B cell (primary cell): ENCODE measurements around the gene TENT4B. TPM values are rescaled to one million over a fixed set of nuclear protein-coding genes. Genes with fewer than 3 reads are reported as not detected.

Experiments
- ATAC-seq: fragments of 200-7000 bp; cut with Tn5 transposase; one replicate; pipeline ENCODE4 v1.10.0; 2021; ENCODE audit warnings: low read depth, mild to moderate bottlenecking, moderate number of reproducible peaks, moderate library complexity
- CTCF ChIA-PET: fragments of 350-600 bp; sonication (Branson Sonifier 250); formaldehyde crosslinking; loops from one replicate; lab custom pipeline; 2021; ENCODE audit warnings: antibody characterized with exemption, inconsistent platforms; lab: Charles Lee
- POLR2A ChIA-PET: fragments of 350-600 bp; sonication (Branson Sonifier 250); formaldehyde crosslinking; loops from one replicate; lab custom pipeline; 2021; ENCODE audit warnings: antibody characterized with exemption; lab: Charles Lee
- DNase-seq: peaks from one replicate; pipeline ENCODE4 v3.0.0; 2013
- H2AFZ ChIP-seq: 2 replicates; pipeline ENCODE4 v1.6.1; 2012; ENCODE audit warnings: mild to moderate bottlenecking, low read depth, low read length; ENCODE audit not compliant: insufficient read depth, poor library complexity, severe bottlenecking
- H3K27ac ChIP-seq, 2 donors: 1 replicate in 1 of 2; 2 replicates in 1 of 2; pipeline ENCODE4 v1.5.1; 2012 to 2013; ENCODE audit warnings: low read length in 2 of 2, mild to moderate bottlenecking in 2 of 2, moderate library complexity in 1 of 2
- H3K27me3 ChIP-seq, 4 experiments: fragments of 200-600 bp in 1 of 4; sonication (generic) in 1 of 4; replicated peaks in 1 of 4; 1 replicate in 2 of 4; 2 replicates in 2 of 4; pipeline versions ENCODE4 v1.6.1 to v1.7.0; 2013 to 2016; ENCODE audit warnings: low read length in 3 of 4, mild to moderate bottlenecking in 2 of 4, mixed read lengths in 1 of 4, moderate library complexity in 1 of 4; ENCODE audit not compliant: insufficient read depth in 4 of 4, control insufficient read depth in 3 of 4; ENCODE audit errors: control extremely low read depth in 1 of 4
- H3K36me3 ChIP-seq, 2 experiments: replicated peaks in 1 of 2; 1 replicate in 1 of 2; 2 replicates in 1 of 2; pipeline versions ENCODE4 v1.6.1 to v1.7.1; 2013; ENCODE audit warnings: low read length in 1 of 2; ENCODE audit not compliant: insufficient read depth in 2 of 2, control insufficient read depth in 1 of 2; ENCODE audit errors: control extremely low read depth in 1 of 2, extremely low read depth in 1 of 2
- H3K4me1 ChIP-seq, 2 donors: fragments of 200-600 bp in 1 of 2; sonication (generic) in 1 of 2; 1 replicate in 1 of 2; 2 replicates in 1 of 2; pipeline versions ENCODE4 v1.5.1 to v1.6.1; 2013 to 2017; ENCODE audit warnings: low read length in 2 of 2; ENCODE audit not compliant: control insufficient read depth in 2 of 2, insufficient read depth in 2 of 2
- H3K4me2 ChIP-seq: replicated peaks from 2 replicates; pipeline ENCODE3; 2012; ENCODE audit warnings: mild to moderate bottlenecking, low read depth, low read length; ENCODE audit not compliant: poor library complexity, severe bottlenecking
- H3K4me3 ChIP-seq, 5 experiments: fragments of 200-600 bp in 1 of 5; sonication (generic) in 1 of 5; 1 replicate in 3 of 5; 2 replicates in 2 of 5; pipeline versions ENCODE4 v1.5.1 to v1.7.0; 2011 to 2016; ENCODE audit warnings: low read length in 4 of 5, mild to moderate bottlenecking in 4 of 5, low read depth in 2 of 5, control low read depth in 1 of 5, moderate library complexity in 1 of 5; ENCODE audit not compliant: insufficient read depth in 1 of 5; ENCODE audit errors: control extremely low read depth in 1 of 5, extremely low read depth in 1 of 5
- H3K79me2 ChIP-seq: fragments of 200-600 bp; sonication (generic); one replicate; pipeline ENCODE4 v1.6.0; 2016; ENCODE audit warnings: low read length; ENCODE audit not compliant: control insufficient read depth, insufficient read depth
- H3K9ac ChIP-seq: fragments of 200-600 bp; sonication (generic); 2 replicates; pipeline ENCODE4 v1.6.1; 2017; ENCODE audit warnings: mild to moderate bottlenecking, low read length, moderate library complexity
- H3K9me3 ChIP-seq, 3 donors: one replicate each; pipeline versions ENCODE4 v1.6.1 to v1.7.1; 2013; ENCODE audit warnings: low read length in 2 of 3; ENCODE audit not compliant: control insufficient read depth in 2 of 3, insufficient read depth in 1 of 3; ENCODE audit errors: control extremely low read depth in 1 of 3
- H4K20me1 ChIP-seq: 2 replicates; pipeline ENCODE4 v1.6.0; 2012; ENCODE audit warnings: mild to moderate bottlenecking, low read length; ENCODE audit not compliant: insufficient read depth, control insufficient read depth, poor library complexity, severe bottlenecking
- H3K27ac Mint-ChIP-seq: one replicate; pipeline ENCODE4 v1.8.0; 2021; ENCODE audit warnings: mixed read lengths
- H3K27me3 Mint-ChIP-seq: one replicate; pipeline ENCODE4 v1.8.0; 2021; ENCODE audit warnings: mixed read lengths
- H3K4me1 Mint-ChIP-seq: one replicate; pipeline ENCODE4 v1.8.0; 2021; ENCODE audit warnings: mixed read lengths
- H3K4me3 Mint-ChIP-seq: one replicate; pipeline ENCODE4 v1.8.0; 2021; ENCODE audit warnings: mixed read lengths
- H3K9me3 Mint-ChIP-seq: one replicate; pipeline ENCODE4 v1.8.0; 2022; ENCODE audit warnings: mixed read lengths; ENCODE audit not compliant: insufficient read depth
- EZH2 ChIP-seq: IDR thresholded peaks from 2 replicates; pipeline ENCODE4 v1.6.1; 2012; ENCODE audit warnings: borderline replicate concordance, low read depth, mild to moderate bottlenecking, moderate library complexity, low read length; ENCODE audit not compliant: insufficient read depth, poor library complexity, severe bottlenecking
- WGBS: methylation state at CpG from one replicate; pipeline ENCODE4 v1.1.5; 2013; ENCODE audit warnings: missing lambda C conversion rate; ENCODE audit not compliant: insufficient coverage; 5-methylcytosine and 5-hydroxymethylcytosine counted together
- intact Hi-C: fragments of 100-400 bp; cut with micrococcal nuclease; formaldehyde crosslinking; loops from one replicate; pipeline ENCODE4 v1.10.0; 2022
- polyA plus RNA-seq: library from polyadenylated mRNA; depleted of rRNA; stranded (reverse); fragments of >200 nt; gene quantifications from 2 replicates; pipeline ENCODE4 v1.2.3, GENCODE V29; 2012
- total RNA-seq, 2 donors: library from RNA; stranded (reverse); fragments of 120-200 nt in 1 of 2; gene quantifications; 1 replicate in 1 of 2; 2 replicates in 1 of 2; pipeline versions ENCODE4 v1.2.3 to v1.2.4, GENCODE V29; 2013 to 2022
- TF ChIP-seq, protein P1 (sequence below): fragments of 200-600 bp; IDR thresholded peaks from one replicate; pipeline ENCODE4 v1.8.0; 2022; ENCODE audit warnings: antibody characterized with exemption, mild to moderate bottlenecking

Gene TENT4B
- total and polyA plus RNA-seq, 2 donors (not counting 1 experiment from before 2014, with no cell fraction given): 6.1 to 17.1 TPM

DNA sequence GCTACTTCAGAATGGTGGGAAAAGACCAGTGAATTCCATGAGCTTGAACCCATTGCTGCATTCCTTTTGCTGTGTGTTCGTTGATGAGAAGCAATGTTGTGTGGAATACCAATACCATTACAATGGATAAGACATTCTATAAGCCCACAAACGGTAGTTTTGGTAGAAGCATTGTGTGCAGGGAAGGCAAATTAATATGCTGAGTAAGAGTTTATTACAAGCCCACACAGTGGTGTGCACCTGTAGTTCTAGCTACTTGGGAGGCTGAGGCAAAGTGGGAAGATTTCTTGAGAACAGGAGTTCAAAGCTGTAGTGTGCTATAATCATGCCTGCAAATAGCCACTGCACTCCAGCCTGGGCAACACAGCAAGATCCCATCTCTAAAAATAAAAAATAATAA, 19.9 kb upstream of the TENT4B start:
- Histone ChIP-seq H3K27ac (no peak overlapping the region), H3K9me3 (no peaks in the 10 kb centered on the region), H4K20me1 (no peaks in the 10 kb centered on the region), H3K4me1 (no peaks in the 10 kb centered on the region), H3K79me2 (no peaks in the 10 kb centered on the region), H3K4me2 (no peak overlapping the region), H3K4me3 (no peak overlapping the region), H2AFZ (no peak overlapping the region), H3K9ac (no peak overlapping the region), H3K36me3 (no peaks in the 10 kb centered on the region), H3K27me3 (no peaks in the 10 kb centered on the region)
- ATAC-seq: no peak
- Mint-ChIP-seq H3K4me1 (no peaks in the 10 kb centered on the region), H3K4me3 (no peak overlapping the region), H3K27ac (no peak overlapping the region), H3K9me3 (no peaks in the 10 kb centered on the region), H3K27me3 (peaks cover 3% of the 10 kb centered on the region)
- WGBS: no CpG with 5 or more reads among the region's 2 CpGs
- DNase-seq: no peak
- TF ChIP-seq, protein P1, sequence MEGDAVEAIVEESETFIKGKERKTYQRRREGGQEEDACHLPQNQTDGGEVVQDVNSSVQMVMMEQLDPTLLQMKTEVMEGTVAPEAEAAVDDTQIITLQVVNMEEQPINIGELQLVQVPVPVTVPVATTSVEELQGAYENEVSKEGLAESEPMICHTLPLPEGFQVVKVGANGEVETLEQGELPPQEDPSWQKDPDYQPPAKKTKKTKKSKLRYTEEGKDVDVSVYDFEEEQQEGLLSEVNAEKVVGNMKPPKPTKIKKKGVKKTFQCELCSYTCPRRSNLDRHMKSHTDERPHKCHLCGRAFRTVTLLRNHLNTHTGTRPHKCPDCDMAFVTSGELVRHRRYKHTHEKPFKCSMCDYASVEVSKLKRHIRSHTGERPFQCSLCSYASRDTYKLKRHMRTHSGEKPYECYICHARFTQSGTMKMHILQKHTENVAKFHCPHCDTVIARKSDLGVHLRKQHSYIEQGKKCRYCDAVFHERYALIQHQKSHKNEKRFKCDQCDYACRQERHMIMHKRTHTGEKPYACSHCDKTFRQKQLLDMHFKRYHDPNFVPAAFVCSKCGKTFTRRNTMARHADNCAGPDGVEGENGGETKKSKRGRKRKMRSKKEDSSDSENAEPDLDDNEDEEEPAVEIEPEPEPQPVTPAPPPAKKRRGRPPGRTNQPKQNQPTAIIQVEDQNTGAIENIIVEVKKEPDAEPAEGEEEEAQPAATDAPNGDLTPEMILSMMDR: no peak
- no peak for TF ChIP-seq EZH2
- intact Hi-C loops: no loop called here
- ChIA-PET POLR2A (interaction anchor here (0.8 kb wide), 1 partner anchor 19 kb away, joined by 3 read pairs; no protein-coding TSS in a partner anchor), CTCF (interaction anchor here (0.7 kb wide), 1 partner anchor 67 kb away, joined by 3 read pairs; the partner anchor contains the start of gene HEATR3)

DNA sequence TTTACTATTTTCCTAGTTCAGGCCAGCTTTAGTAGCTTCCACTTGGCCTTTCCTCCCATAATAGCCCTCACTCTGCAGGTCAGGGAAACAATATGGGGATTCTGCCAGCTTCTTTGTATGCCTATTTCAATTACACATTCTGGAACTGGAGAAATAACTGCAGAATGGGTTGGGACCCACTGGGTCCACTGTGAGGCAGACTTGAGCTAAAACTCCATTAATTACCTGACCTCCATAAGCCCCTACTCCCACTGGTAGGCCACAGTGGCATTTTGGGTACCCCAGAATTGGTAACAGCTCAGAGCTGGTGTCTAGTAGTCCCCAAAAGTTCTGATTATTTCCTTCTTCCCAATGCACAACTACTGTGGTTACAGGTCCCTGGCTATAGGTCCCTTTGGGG, 16.7 kb upstream of the TENT4B start:
- Histone ChIP-seq H2AFZ (no peak overlapping the region), H3K9me3 (no peaks in the 10 kb centered on the region), H3K4me1 (no peaks in the 10 kb centered on the region), H3K4me3 (no peak overlapping the region), H3K79me2 (no peaks in the 10 kb centered on the region), H3K4me2 (no peak overlapping the region), H3K27me3 (no peaks in the 10 kb centered on the region), H3K9ac (no peak overlapping the region), H3K27ac (no peak overlapping the region), H4K20me1 (no peaks in the 10 kb centered on the region), H3K36me3 (no peaks in the 10 kb centered on the region)
- TF ChIP-seq EZH2: no peak
- TF ChIP-seq, protein P1: no peak
- Mint-ChIP-seq H3K4me1 (no peaks in the 10 kb centered on the region), H3K4me3 (no peak overlapping the region), H3K27me3 (peaks cover 3% of the 10 kb centered on the region), H3K9me3 (no peaks in the 10 kb centered on the region), H3K27ac (no peak overlapping the region)
- DNase-seq (no peak), ATAC-seq (no peak)
- POLR2A ChIA-PET: no interaction called here
- CTCF ChIA-PET: interaction anchor here (1.0 kb wide), 1 partner anchor 74 kb away, joined by 6 read pairs; no protein-coding TSS in a partner anchor
- intact Hi-C loops: no loop called here
